Neural progenitor cell (in vitro differentiated cells): ENCODE measurements around the gene NR3C2. TPM values are rescaled to one million over a fixed set of nuclear protein-coding genes. Genes with fewer than 3 reads are reported as not detected.
A peak's percentile ranks its signal among the peaks of the same experiment; 100 is the strongest.

ENCODE experiments used
- DNase-seq: peaks from one replicate; pipeline ENCODE4 v3.0.0-alpha.2; 2016; ENCODE audit warnings: low spot score
- H2AFZ ChIP-seq: fragments of 200-600 bp; sonication (generic); replicated peaks from 2 replicates; pipeline ENCODE4 v1.6.1; 2016; ENCODE audit warnings: antibody characterized with exemption
- H3F3A ChIP-seq: fragments of 200-600 bp; sonication (generic); 2 replicates; pipeline ENCODE4 v1.6.1; 2016; ENCODE audit warnings: antibody characterized with exemption, low read depth
- H3K27ac ChIP-seq: fragments of 200-600 bp; sonication (generic); 2 replicates; pipeline ENCODE4 v1.5.1; 2016; ENCODE audit warnings: mild to moderate bottlenecking
- H3K27me3 ChIP-seq: fragments of 200-600 bp; sonication (generic); 2 replicates; pipeline ENCODE4 v1.6.1; 2016; ENCODE audit warnings: mild to moderate bottlenecking, moderate library complexity
- H3K36me3 ChIP-seq: fragments of 200-600 bp; sonication (generic); 2 replicates; pipeline ENCODE4 v1.5.1; 2016
- H3K4me1 ChIP-seq: fragments of 200-600 bp; sonication (generic); 2 replicates; pipeline ENCODE4 v1.6.1; 2016; ENCODE audit warnings: mixed run types
- H3K4me2 ChIP-seq: fragments of 200-600 bp; sonication (generic); 2 replicates; pipeline ENCODE4 v1.6.1; 2016
- H3K4me3 ChIP-seq: fragments of 200-600 bp; sonication (generic); 2 replicates; pipeline ENCODE4 v1.5.1; 2016
- H3K79me2 ChIP-seq: fragments of 200-600 bp; sonication (generic); 2 replicates; pipeline ENCODE4 v1.6.1; 2016; ENCODE audit warnings: low read depth
- H3K9ac ChIP-seq: fragments of 200-600 bp; sonication (generic); 2 replicates; pipeline ENCODE4 v1.6.1; 2016
- H3K9me3 ChIP-seq: fragments of 200-600 bp; sonication (generic); 2 replicates; pipeline ENCODE4 v1.5.1; 2016; ENCODE audit warnings: low read depth
- H4K20me1 ChIP-seq: fragments of 200-600 bp; sonication (generic); 2 replicates; pipeline ENCODE4 v1.6.1; 2016; ENCODE audit warnings: low read depth
- H3K27ac Mint-ChIP-seq: 3 replicates; pipeline ENCODE4 v1.8.0; 2021; ENCODE audit warnings: mixed read lengths
- H3K27me3 Mint-ChIP-seq: 2 replicates; pipeline ENCODE4 v1.8.0; 2022; ENCODE audit warnings: low read depth, mild to moderate bottlenecking, inconsistent platforms, moderate library complexity, mixed read lengths; ENCODE audit not compliant: insufficient read depth
- H3K36me3 Mint-ChIP-seq: 3 replicates; pipeline ENCODE4 v1.8.0; 2021; ENCODE audit warnings: mixed read lengths
- H3K4me1 Mint-ChIP-seq: 3 replicates; pipeline ENCODE4 v1.8.0; 2021; ENCODE audit warnings: mixed read lengths
- H3K4me3 Mint-ChIP-seq: 3 replicates; pipeline ENCODE4 v1.8.0; 2021; ENCODE audit warnings: mild to moderate bottlenecking, moderate library complexity, mixed read lengths
- H3K9me3 Mint-ChIP-seq: 3 replicates; pipeline ENCODE4 v1.8.0; 2020; ENCODE audit warnings: mixed read lengths
- CTCF ChIP-seq: fragments of 200-600 bp; sonication (generic); IDR thresholded peaks from 2 replicates; pipeline ENCODE4 v1.5.1; 2017; ENCODE audit warnings: antibody characterized with exemption, mild to moderate bottlenecking
- EZH2 ChIP-seq: fragments of 200-600 bp; sonication (generic); IDR thresholded peaks from 2 replicates; pipeline ENCODE4 v1.6.1; 2017; ENCODE audit warnings: antibody characterized with exemption, mild to moderate bottlenecking, moderate library complexity
- EZH2phosphoT487 ChIP-seq: fragments of 200-600 bp; sonication (generic); IDR thresholded peaks from 2 replicates; pipeline ENCODE4 v1.6.1; 2017; ENCODE audit warnings: antibody characterized with exemption
- total RNA-seq: library from RNA; depleted of rRNA; stranded (reverse); fragments of >200 nt; gene quantifications from 2 replicates; pipeline ENCODE4 v1.2.3, GENCODE V29; 2015; ENCODE audit warnings: low replicate concordance

The NR3C2 gene
- total RNA-seq, 1 donor from 2014 or later = 0.73 TPM

- Mint-ChIP-seq H3K27ac (no peak overlapping the region), H3K4me3 (no peak overlapping the region), H3K27me3 (no peaks in the 10 kb centered on the region), H3K9me3 (peaks cover 10% of the 10 kb centered on the region), H3K36me3 (no peaks in the 10 kb centered on the region), H3K4me1 (peaks cover 20% of the 10 kb centered on the region)
- no peaks in the 10 kb centered on the region for H3K27me3 ChIP-seq
- H3K4me3 ChIP-seq = no peak overlapping the region
- no peak for DNase-seq
- H3K4me2 ChIP-seq = no peak overlapping the region
- no peaks in the 10 kb centered on the region for H3K36me3 ChIP-seq
- H3K79me2 ChIP-seq = no peaks in the 10 kb centered on the region
- H3K27ac ChIP-seq = no peak overlapping the region
- no peaks in the 10 kb centered on the region for H3K9me3 ChIP-seq
- no peaks in the 10 kb centered on the region for H3F3A ChIP-seq
- H4K20me1 ChIP-seq = no peaks in the 10 kb centered on the region
- no peaks in the 10 kb centered on the region for H3K4me1 ChIP-seq
- H3K9ac ChIP-seq = no peak overlapping the region
- no peak overlapping the region for H2AFZ ChIP-seq
- TF ChIP-seq CTCF (no peak), EZH2 (no peak), EZH2phosphoT487 (no peak)
These were observed 97.9 kb downstream of the NR3C2 start for GRCh38 chr4:148344352-148344751.

GRCh38 chr4:148341980-148342800 lies 100.0 kb downstream of the NR3C2 start:
- Histone ChIP-seq H3K9me3 (no peaks in the 10 kb centered on the region), H3K9ac (no peak overlapping the region), H4K20me1 (no peaks in the 10 kb centered on the region), H2AFZ (no peak overlapping the region), H3F3A (no peaks in the 10 kb centered on the region), H3K4me1 (no peaks in the 10 kb centered on the region), H3K27ac (no peak overlapping the region), H3K36me3 (no peaks in the 10 kb centered on the region), H3K27me3 (no peaks in the 10 kb centered on the region), H3K79me2 (no peaks in the 10 kb centered on the region), H3K4me3 (no peak overlapping the region), H3K4me2 (no peak overlapping the region)
- no peaks in the 10 kb centered on the region for H3K36me3 Mint-ChIP-seq
- H3K9me3 Mint-ChIP-seq = peaks cover 10% of the 10 kb centered on the region
- no peak overlapping the region for H3K4me3 Mint-ChIP-seq
- H3K4me1 Mint-ChIP-seq = peaks cover 20% of the 10 kb centered on the region
- no peak for DNase-seq
- H3K27ac Mint-ChIP-seq = peak overlapping the region; percentile 27
- no peaks in the 10 kb centered on the region for H3K27me3 Mint-ChIP-seq
- TF ChIP-seq EZH2 (no peak), EZH2phosphoT487 (no peak), CTCF (no peak)

GRCh38 chr4:148335133-148335532 lies 107.1 kb downstream of the NR3C2 start:
- no peaks in the 10 kb centered on the region for H3F3A ChIP-seq
- H3K9me3 ChIP-seq = no peaks in the 10 kb centered on the region
- Mint-ChIP-seq H3K9me3 (peaks cover 7% of the 10 kb centered on the region), H3K36me3 (no peaks in the 10 kb centered on the region), H3K4me1 (no peaks in the 10 kb centered on the region), H3K4me3 (no peak overlapping the region), H3K27ac (no peak overlapping the region), H3K27me3 (no peaks in the 10 kb centered on the region)
- H3K9ac ChIP-seq = no peak overlapping the region
- H3K27ac ChIP-seq = no peak overlapping the region
- H3K79me2 ChIP-seq = no peaks in the 10 kb centered on the region
- H2AFZ ChIP-seq = no peak overlapping the region
- H3K4me3 ChIP-seq = no peak overlapping the region
- H3K36me3 ChIP-seq = no peaks in the 10 kb centered on the region
- no peak for DNase-seq
- no peak overlapping the region for H3K4me2 ChIP-seq
- H3K27me3 ChIP-seq = no peaks in the 10 kb centered on the region
- H3K4me1 ChIP-seq = no peaks in the 10 kb centered on the region
- no peak for TF ChIP-seq EZH2phosphoT487
- TF ChIP-seq EZH2 = no peak
- TF ChIP-seq CTCF = no peak
- no peaks in the 10 kb centered on the region for H4K20me1 ChIP-seq
